ENCODE measurements around the gene KISS1R.

DNA sequence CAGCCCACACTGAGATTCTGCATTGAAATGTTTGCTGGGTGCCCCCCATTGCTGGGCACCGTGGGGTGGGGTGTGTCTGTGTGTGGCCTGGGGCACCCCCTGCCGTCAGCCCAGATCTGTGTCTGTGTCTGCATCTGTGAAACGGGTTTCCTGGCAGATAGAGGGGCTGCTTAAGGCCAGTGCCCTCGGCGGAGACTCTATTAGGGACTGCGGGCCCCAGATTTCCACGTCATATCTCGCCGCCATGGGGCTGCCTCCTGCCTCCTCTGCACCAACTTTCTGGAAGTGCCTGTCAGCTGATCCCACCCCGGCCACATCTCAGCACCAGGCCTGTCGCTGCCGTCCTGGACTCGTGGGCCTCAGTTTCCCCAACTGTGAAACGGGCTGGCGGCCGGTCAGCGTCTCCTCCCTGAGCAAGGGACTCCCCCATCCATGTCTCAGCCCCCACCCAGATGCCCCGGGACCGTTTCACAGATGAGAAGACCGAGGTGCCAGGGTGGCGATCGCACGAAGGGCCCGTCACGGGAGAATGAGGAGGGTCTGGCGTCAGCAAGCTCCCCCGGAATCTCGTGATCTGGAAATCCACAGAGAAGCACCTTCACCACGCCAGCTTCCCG is 30.1 kb downstream of the KISS1R start:
- no peak for TF ChIP-seq CTCF (IDR thresholded peaks at IDR 0.05)
- TF ChIP-seq POLR2A (IDR thresholded peaks at IDR 0.05): no peak
- TF ChIP-seq EP300 (IDR thresholded peaks at IDR 0.05): no peak
